ENCODE results near the gene EVX2.

Gene EVX2

DNA sequence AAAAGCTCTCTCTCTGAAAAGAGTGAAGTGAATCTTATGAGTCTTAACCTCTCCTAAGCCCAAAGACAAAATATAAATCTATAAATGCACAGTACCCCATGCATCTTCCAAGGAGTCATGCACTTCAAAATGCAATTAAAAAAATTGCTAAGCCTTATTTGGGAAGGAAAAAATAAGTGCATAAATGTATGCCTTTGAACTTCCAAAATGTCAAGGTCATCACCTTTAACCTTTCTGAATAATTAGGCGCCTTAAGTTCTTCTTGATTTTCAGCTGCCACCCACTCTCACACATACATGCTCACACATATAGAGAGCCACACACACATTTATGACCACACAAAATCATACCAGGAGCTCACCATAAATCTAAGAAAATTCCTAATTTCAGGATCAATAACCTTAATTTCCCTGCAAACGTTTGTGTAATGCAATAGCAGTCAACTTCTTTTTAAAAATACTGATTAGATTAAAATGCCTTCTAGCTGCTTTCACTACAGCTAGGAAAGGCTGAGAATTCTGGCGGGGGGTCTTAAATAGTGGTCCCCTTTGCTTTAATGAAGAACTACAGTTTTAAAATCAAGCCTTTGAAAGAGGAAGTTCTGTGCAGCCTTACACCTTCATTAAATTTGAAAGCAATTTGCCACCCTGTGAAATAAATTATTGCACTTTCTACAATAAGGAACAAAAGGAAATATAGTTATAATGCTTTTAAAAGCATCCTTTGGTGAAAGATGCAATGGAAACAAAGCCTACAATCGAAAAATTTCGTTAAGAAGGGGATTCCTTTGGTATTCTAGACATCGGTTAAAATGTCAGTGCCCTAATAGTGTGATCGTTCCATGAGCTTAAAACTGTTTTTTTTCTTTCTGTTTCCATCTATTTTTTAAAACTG is 26.9 kb upstream of the EVX2 start:
- H3K36me3 ChIP-seq (ENCODE audit: low read depth), result peaks cover 33% of the 10 kb centered on the region
- no peak for ATAC-seq (ENCODE audit: low read depth)
- H3K9me3 ChIP-seq (ENCODE audit: severe bottlenecking), result no peaks in the 10 kb centered on the region
- TF ChIP-seq, protein P1, sequence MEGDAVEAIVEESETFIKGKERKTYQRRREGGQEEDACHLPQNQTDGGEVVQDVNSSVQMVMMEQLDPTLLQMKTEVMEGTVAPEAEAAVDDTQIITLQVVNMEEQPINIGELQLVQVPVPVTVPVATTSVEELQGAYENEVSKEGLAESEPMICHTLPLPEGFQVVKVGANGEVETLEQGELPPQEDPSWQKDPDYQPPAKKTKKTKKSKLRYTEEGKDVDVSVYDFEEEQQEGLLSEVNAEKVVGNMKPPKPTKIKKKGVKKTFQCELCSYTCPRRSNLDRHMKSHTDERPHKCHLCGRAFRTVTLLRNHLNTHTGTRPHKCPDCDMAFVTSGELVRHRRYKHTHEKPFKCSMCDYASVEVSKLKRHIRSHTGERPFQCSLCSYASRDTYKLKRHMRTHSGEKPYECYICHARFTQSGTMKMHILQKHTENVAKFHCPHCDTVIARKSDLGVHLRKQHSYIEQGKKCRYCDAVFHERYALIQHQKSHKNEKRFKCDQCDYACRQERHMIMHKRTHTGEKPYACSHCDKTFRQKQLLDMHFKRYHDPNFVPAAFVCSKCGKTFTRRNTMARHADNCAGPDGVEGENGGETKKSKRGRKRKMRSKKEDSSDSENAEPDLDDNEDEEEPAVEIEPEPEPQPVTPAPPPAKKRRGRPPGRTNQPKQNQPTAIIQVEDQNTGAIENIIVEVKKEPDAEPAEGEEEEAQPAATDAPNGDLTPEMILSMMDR (IDR thresholded peaks at IDR 0.05; ENCODE audit: poor library complexity, severe bottlenecking), result no peak
- no peak for DNase-seq (ENCODE audit: low spot score)
- H3K4me1 ChIP-seq (ENCODE audit: insufficient read depth, poor library complexity, severe bottlenecking), result peaks cover 5% of the 10 kb centered on the region
- no peaks in the 10 kb centered on the region for H3K27me3 ChIP-seq (ENCODE audit: insufficient read depth, poor library complexity, severe bottlenecking)
- no peak overlapping the region for H3K4me3 ChIP-seq (ENCODE audit: severe bottlenecking)
- H3K27ac ChIP-seq (ENCODE audit: poor library complexity, severe bottlenecking), result no peak overlapping the region

DNA sequence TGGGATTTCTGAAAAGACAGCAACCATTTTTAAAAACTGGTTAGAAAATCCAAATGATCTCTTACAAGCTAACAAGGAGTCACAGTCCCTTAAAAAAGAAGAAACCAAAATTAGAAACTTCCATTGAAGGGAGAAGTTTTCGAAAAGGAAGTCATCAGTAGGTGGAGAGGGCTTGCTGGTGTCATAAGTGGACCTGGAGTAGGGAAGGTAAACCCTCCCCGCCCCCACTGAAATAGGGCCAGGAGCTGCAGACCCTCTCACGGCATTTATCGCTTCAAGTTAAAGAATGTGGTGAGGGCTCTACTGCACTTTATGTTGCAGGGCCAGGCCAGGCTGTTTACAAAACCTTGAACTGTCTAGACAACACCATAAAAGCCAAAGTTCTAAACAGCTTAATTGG is 26.2 kb upstream of the EVX2 start:
- H3K9me3 ChIP-seq (ENCODE audit: severe bottlenecking), result no peaks in the 10 kb centered on the region
- no peak overlapping the region for H3K4me3 ChIP-seq (ENCODE audit: severe bottlenecking)
- TF ChIP-seq, protein P1 (IDR thresholded peaks at IDR 0.05; ENCODE audit: poor library complexity, severe bottlenecking), result no peak
- peak overlapping the region; percentile 95 for H3K27ac ChIP-seq (ENCODE audit: poor library complexity, severe bottlenecking)
- H3K4me1 ChIP-seq (ENCODE audit: insufficient read depth, poor library complexity, severe bottlenecking), result no peaks in the 10 kb centered on the region
- no peaks in the 10 kb centered on the region for H3K27me3 ChIP-seq (ENCODE audit: insufficient read depth, poor library complexity, severe bottlenecking)
- ATAC-seq (ENCODE audit: low read depth) (no peak), DNase-seq (ENCODE audit: low spot score) (no peak)
- peaks cover 33% of the 10 kb centered on the region for H3K36me3 ChIP-seq (ENCODE audit: low read depth)

DNA sequence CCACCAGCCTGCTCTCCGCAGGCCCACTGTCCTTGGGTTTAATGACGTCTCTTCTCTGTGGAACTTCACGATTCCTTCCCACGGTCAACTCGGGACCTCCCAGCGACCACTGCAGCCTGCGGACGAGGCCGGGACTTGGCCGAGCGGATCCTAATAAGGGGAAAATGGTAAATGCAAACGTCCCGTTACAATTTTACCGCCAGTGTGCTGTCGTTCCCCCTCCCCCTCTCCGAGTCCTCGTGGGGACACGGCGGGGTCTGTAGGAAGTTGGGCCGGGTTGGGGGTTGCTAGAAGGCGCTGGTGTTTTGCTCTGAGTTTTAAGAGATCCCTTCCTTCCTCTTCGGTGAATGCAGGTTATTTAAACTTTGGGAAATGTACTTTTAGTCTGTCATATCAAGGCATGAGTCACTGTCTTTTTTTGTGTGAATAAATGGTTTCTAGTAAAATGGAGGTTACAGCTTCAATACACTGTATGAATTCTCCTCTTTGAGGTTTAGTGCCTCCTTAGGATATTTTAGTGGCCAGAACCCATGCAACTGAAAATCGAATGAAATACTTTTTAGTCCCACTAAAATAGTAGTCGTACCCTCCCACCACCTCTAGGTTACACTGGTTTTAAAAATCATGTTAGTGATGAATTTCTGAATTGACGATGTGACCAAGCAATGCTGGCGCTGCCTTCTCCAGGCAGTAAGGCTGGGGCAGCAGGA is 25.6 kb upstream of the EVX2 start:
- ATAC-seq (ENCODE audit: low read depth), result no peak
- Histone ChIP-seq H3K27me3 (ENCODE audit: insufficient read depth, poor library complexity, severe bottlenecking) (no peaks in the 10 kb centered on the region), H3K36me3 (ENCODE audit: low read depth) (peaks cover 33% of the 10 kb centered on the region), H3K4me3 (ENCODE audit: severe bottlenecking) (peak overlapping the region; percentile 56), H3K4me1 (ENCODE audit: insufficient read depth, poor library complexity, severe bottlenecking) (no peaks in the 10 kb centered on the region), H3K9me3 (ENCODE audit: severe bottlenecking) (no peaks in the 10 kb centered on the region), H3K27ac (ENCODE audit: poor library complexity, severe bottlenecking) (peak overlapping the region; percentile 95)
- DNase-seq (ENCODE audit: low spot score), result no peak
- TF ChIP-seq, protein P1 (IDR thresholded peaks at IDR 0.05; ENCODE audit: poor library complexity, severe bottlenecking), result no peak

DNA sequence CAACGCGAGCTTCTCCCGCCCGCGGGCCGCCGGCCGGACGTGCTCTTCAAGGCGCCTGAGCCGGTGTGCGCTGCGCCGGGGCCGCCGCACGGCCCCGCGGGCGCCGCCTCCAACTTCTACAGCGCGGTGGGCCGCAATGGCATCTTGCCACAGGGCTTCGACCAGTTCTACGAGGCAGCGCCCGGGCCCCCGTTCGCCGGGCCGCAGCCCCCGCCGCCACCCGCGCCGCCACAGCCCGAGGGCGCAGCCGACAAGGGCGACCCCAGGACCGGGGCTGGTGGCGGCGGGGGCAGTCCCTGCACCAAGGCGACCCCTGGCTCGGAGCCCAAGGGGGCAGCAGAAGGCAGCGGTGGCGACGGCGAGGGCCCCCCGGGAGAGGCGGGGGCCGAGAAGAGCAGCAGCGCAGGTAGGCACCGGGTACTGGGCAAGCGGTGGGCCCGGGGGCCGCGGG is 24.0 kb upstream of the EVX2 start:
- TF ChIP-seq, protein P1 (IDR thresholded peaks at IDR 0.05; ENCODE audit: poor library complexity, severe bottlenecking), result no peak
- H3K27ac ChIP-seq (ENCODE audit: poor library complexity, severe bottlenecking), result peak overlapping the region; percentile 95
- H3K36me3 ChIP-seq (ENCODE audit: low read depth), result peaks cover 25% of the 10 kb centered on the region
- H3K27me3 ChIP-seq (ENCODE audit: insufficient read depth, poor library complexity, severe bottlenecking), result no peaks in the 10 kb centered on the region
- no peak for ATAC-seq (ENCODE audit: low read depth)
- peak overlapping the region; percentile 56 for H3K4me3 ChIP-seq (ENCODE audit: severe bottlenecking)
- H3K4me1 ChIP-seq (ENCODE audit: insufficient read depth, poor library complexity, severe bottlenecking), result no peaks in the 10 kb centered on the region
- DNase-seq (ENCODE audit: low spot score), result no peak
- H3K9me3 ChIP-seq (ENCODE audit: severe bottlenecking), result no peaks in the 10 kb centered on the region

Data from RWPE2 (cell line).